ENCODE data around the gene KRT6A. TPM values are rescaled to one million over a fixed set of nuclear protein-coding genes. Genes with fewer than 3 reads are reported as not detected.

Gene KRT6A
- total and polyA plus RNA-seq, 10 of the 15 experiments (the other 5 are each of a cell fraction or from before 2014, with no cell fraction given) = 0.96 TPM; not detected in 9

DNA sequence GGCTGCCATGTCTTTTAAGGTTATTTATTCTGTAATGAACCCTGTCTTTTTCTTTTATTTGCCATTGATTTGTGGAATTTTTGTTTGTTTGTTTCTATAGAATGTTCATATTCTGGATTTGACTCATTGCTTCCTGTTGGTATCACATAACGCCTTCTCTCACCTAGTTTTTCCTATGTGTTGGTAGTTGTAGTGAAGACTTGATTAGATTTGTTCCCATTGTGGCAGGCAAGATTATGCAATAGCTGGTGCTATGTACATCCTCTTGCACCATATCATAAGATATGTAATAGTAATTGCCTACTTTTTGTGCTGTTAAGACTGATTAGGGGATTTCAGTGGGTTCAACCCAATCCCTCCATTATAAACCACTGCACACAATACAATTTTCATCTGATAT lies 37.2 kb downstream of the KRT6A start:
- ChIA-PET SMC1A (ENCODE audit: uncharacterized antibody, unreplicated experiment) (no interaction called here), POLR2A (no interaction called here), CTCF (no interaction called here), RAD21 (ENCODE audit: unreplicated experiment) (no interaction called here)
- Histone ChIP-seq H3K4me2 (ENCODE audit: control insufficient read depth, insufficient read depth) (no peak overlapping the region), H3K4me1 (ENCODE audit: control insufficient read depth, insufficient read depth, low read length) (no peaks in the 10 kb centered on the region), H3K9me3 (replicated peaks; ENCODE audit: control insufficient read depth, insufficient read depth, low read length) (no peaks in the 10 kb centered on the region), H3K9ac (ENCODE audit: control insufficient read depth, insufficient read depth, low read length) (no peak overlapping the region), H3K79me2 (ENCODE audit: control insufficient read depth, insufficient read depth, low read length) (no peaks in the 10 kb centered on the region), H3K4me3 (no peak overlapping the region), H3K27me3 (replicated peaks in 1 of 2; ENCODE audit: control insufficient read depth in 2 of 2, insufficient read depth in 2 of 2, low read length in 1 of 2) (peaks cover 0 to 5% of the 10 kb centered on the region in 2 experiments; a peak in 2 of 4 replicates), H3K36me3 (ENCODE audit: control insufficient read depth in 2 of 2, insufficient read depth in 2 of 2, low read length in 1 of 2) (no peaks in the 10 kb centered on the region), H2AFZ (ENCODE audit: control insufficient read depth, low read depth, low read length) (no peak overlapping the region), H3K27ac (ENCODE audit: control insufficient read depth, insufficient read depth) (no peak overlapping the region), H4K20me1 (ENCODE audit: control insufficient read depth, insufficient read depth) (no peaks in the 10 kb centered on the region)
- BruUV-seq (replicated peaks) = no TSS peak
- no peak for TF ChIP-seq LARP7 (IDR thresholded peaks at IDR 0.05)
- TF ChIP-seq, protein P1, sequence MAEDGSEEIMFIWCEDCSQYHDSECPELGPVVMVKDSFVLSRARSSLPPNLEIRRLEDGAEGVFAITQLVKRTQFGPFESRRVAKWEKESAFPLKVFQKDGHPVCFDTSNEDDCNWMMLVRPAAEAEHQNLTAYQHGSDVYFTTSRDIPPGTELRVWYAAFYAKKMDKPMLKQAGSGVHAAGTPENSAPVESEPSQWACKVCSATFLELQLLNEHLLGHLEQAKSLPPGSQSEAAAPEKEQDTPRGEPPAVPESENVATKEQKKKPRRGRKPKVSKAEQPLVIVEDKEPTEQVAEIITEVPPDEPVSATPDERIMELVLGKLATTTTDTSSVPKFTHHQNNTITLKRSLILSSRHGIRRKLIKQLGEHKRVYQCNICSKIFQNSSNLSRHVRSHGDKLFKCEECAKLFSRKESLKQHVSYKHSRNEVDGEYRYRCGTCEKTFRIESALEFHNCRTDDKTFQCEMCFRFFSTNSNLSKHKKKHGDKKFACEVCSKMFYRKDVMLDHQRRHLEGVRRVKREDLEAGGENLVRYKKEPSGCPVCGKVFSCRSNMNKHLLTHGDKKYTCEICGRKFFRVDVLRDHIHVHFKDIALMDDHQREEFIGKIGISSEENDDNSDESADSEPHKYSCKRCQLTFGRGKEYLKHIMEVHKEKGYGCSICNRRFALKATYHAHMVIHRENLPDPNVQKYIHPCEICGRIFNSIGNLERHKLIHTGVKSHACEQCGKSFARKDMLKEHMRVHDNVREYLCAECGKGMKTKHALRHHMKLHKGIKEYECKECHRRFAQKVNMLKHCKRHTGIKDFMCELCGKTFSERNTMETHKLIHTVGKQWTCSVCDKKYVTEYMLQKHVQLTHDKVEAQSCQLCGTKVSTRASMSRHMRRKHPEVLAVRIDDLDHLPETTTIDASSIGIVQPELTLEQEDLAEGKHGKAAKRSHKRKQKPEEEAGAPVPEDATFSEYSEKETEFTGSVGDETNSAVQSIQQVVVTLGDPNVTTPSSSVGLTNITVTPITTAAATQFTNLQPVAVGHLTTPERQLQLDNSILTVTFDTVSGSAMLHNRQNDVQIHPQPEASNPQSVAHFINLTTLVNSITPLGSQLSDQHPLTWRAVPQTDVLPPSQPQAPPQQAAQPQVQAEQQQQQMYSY (CRISPR knock-in tag; IDR thresholded peaks at IDR 0.05) = no peak
- no peak for TF ChIP-seq RUNX3 (IDR thresholded peaks at IDR 0.05; ENCODE audit: low read length)
- TF ChIP-seq, protein P2, sequence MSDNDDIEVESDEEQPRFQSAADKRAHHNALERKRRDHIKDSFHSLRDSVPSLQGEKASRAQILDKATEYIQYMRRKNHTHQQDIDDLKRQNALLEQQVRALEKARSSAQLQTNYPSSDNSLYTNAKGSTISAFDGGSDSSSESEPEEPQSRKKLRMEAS (IDR thresholded peaks at IDR 0.05; ENCODE audit: low read depth, low read length) = no peak
- TF ChIP-seq, protein P3, sequence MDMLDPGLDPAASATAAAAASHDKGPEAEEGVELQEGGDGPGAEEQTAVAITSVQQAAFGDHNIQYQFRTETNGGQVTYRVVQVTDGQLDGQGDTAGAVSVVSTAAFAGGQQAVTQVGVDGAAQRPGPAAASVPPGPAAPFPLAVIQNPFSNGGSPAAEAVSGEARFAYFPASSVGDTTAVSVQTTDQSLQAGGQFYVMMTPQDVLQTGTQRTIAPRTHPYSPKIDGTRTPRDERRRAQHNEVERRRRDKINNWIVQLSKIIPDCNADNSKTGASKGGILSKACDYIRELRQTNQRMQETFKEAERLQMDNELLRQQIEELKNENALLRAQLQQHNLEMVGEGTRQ (IDR thresholded peaks at IDR 0.05; ENCODE audit: borderline replicate concordance, low read depth, low read length) = no peak
- no peak for TF ChIP-seq TCF12 (IDR thresholded peaks at IDR 0.05; ENCODE audit: low read depth, low read length)
- no peak for TF ChIP-seq IKZF1 (conservative IDR thresholded peaks at IDR 0.05)
- no peak for TF ChIP-seq ESRRA (IDR thresholded peaks at IDR 0.05; ENCODE audit: low read length)
- no peak for TF ChIP-seq POLR2AphosphoS5 (IDR thresholded peaks at IDR 0.05; ENCODE audit: low read length)
- TF ChIP-seq YY1 (IDR thresholded peaks at IDR 0.05; ENCODE audit: low read depth, low read length) = no peak
- no peak for TF ChIP-seq ZZZ3 (IDR thresholded peaks at IDR 0.05; ENCODE audit: control insufficient read depth, insufficient read length, low read depth)
- TF ChIP-seq, protein P4, sequence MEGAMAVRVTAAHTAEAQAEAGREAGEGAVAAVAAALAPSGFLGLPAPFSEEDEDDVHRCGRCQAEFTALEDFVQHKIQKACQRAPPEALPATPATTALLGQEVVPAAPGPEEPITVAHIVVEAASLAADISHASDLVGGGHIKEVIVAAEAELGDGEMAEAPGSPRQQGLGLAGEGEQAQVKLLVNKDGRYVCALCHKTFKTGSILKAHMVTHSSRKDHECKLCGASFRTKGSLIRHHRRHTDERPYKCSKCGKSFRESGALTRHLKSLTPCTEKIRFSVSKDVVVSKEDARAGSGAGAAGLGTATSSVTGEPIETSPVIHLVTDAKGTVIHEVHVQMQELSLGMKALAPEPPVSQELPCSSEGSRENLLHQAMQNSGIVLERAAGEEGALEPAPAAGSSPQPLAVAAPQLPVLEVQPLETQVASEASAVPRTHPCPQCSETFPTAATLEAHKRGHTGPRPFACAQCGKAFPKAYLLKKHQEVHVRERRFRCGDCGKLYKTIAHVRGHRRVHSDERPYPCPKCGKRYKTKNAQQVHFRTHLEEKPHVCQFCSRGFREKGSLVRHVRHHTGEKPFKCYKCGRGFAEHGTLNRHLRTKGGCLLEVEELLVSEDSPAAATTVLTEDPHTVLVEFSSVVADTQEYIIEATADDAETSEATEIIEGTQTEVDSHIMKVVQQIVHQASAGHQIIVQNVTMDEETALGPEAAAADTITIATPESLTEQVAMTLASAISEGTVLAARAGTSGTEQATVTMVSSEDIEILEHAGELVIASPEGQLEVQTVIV (IDR thresholded peaks at IDR 0.05; ENCODE audit: borderline replicate concordance, partially characterized antibody) = no peak
- no peak for TF ChIP-seq POLR2AphosphoS2 (IDR thresholded peaks at IDR 0.05; ENCODE audit: low read depth, low read length)
- TF ChIP-seq RFX5 (IDR thresholded peaks at IDR 0.05; ENCODE audit: low read depth, low read length) = no peak
- no peak for TF ChIP-seq JUNB (IDR thresholded peaks at IDR 0.05)
- TF ChIP-seq ZNF384 (IDR thresholded peaks at IDR 0.05; ENCODE audit: borderline replicate concordance, low read depth, low read length) = no peak
- no peak for TF ChIP-seq SIX5 (IDR thresholded peaks at IDR 0.05; ENCODE audit: low read depth, low read length, severe bottlenecking)
- TF ChIP-seq EGR1 (IDR thresholded peaks at IDR 0.05; ENCODE audit: borderline replicate concordance in 1 of 2, low read depth in 2 of 2, low read length in 2 of 2) = no peak
- in situ Hi-C loops (cut with MboI) (no loop called here), intact Hi-C loops (cut with micrococcal nuclease; ENCODE audit: unreplicated experiment) (no loop called here)
- DNase-seq (ENCODE audit: low read depth, low spot score) (no peak), ATAC-seq (no peak), FAIRE-seq (no peak)
- 6% methylated on average over 1 of the region's 1 CpG for WGBS (ENCODE audit: insufficient coverage, insufficient replicate concordance, low lambda C conversion rate, missing lambda C conversion rate)

All from GM12878 (cell line).